ENCODE results near the gene ABL2. TPM values are rescaled to one million over a fixed set of nuclear protein-coding genes. Genes with fewer than 3 reads are reported as not detected.
A peak's percentile ranks its signal among the peaks of the same experiment; 100 is the strongest.
"Not testable (repeated sequence)": the region's sequence is repeated elsewhere in the genome, so short reads cannot be mapped to it uniquely, and the experiment has no call there.

The ABL2 gene
- total RNA-seq, 1 experiment from 2014 or later = 38.3 TPM

DNA sequence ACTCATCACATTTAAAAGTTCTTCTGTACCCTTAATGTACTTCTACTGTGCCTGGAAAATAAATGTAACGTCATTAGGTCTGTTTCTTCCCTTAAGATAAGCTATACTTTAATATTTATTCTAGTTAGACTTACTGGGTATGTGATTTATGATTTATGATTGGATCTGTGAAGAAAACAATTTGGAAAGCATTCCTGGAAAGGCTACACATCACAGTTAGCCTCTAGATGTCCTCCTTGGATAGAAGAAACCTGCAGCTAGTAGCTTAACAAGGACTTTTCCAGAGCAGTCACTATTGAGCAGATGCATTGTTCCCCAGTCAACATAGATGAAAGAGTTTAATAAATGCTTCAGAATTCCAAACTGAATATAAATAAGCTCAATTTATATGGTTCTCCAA lies 22.2 kb upstream of the ABL2 start:
- H3K9me3 ChIP-seq (ENCODE audit: control insufficient read depth, insufficient read depth, low read depth, low read length) = no peaks in the 10 kb centered on the region
- no TSS peak for BruUV-seq (replicated peaks)
- no peaks in the 10 kb centered on the region for H3K27me3 ChIP-seq (ENCODE audit: control insufficient read depth, insufficient read depth, low read length)
- ChIA-PET POLR2A (interaction anchor here (0.9 kb wide), 1 partner anchor 171 kb away, joined by 11 read pairs; no protein-coding TSS in a partner anchor), CTCF (interaction anchor here (0.9 to 1.1 kb wide), 3 partner anchors 42 to 563 kb away, joined by 3 read pairs; partner anchors contain the start of gene SOAT1)
- in situ Hi-C loops (cut with HindIII; ENCODE audit: low pct_unique_long_range_greater_than_20kb, low sequenced_read_pairs) = no loop called here
- H3K4me3 ChIP-seq (ENCODE audit: low read depth in 2 of 2, low read length in 2 of 2) = no peak overlapping the region
- no peaks in the 10 kb centered on the region for H3K36me3 ChIP-seq (ENCODE audit: control insufficient read depth, insufficient read depth, low read length)
- no peak overlapping the region for H3K27ac ChIP-seq (ENCODE audit: low read length)
- intact Hi-C loops (cut with micrococcal nuclease; ENCODE audit: unreplicated experiment) = loop anchor here (1.0 to 10.0 kb wide), 3 partner anchors 41 to 343 kb away; partner anchors contain the start of gene TDRD5
- ATAC-seq (peak; percentile 85; the same call in 1 of the 2 replicates), DNase-seq (ENCODE audit: low read depth, low spot score) (peak; percentile 38)
- no peaks in the 10 kb centered on the region for H3K4me1 ChIP-seq (ENCODE audit: control insufficient read depth, insufficient read depth, low read length)
- TF ChIP-seq CTCF (IDR thresholded peaks at IDR 0.05) (no peak; the same call in 1 of the 2 replicates), SIN3A (IDR thresholded peaks at IDR 0.05; ENCODE audit: borderline replicate concordance, insufficient read depth, low read depth, low read length) (no peak), POLR2AphosphoS5 (IDR thresholded peaks at IDR 0.05; ENCODE audit: low read depth, low read length) (no peak), REST (IDR thresholded peaks at IDR 0.05; ENCODE audit: insufficient read depth in 1 of 2, low read depth in 2 of 2, low read length in 1 of 2) (no peak), TCF7L2 (IDR thresholded peaks at IDR 0.05; ENCODE audit: low read depth, low read length) (no peak)

- in situ Hi-C loops (cut with HindIII; ENCODE audit: low pct_unique_long_range_greater_than_20kb, low sequenced_read_pairs) = no loop called here
- no peak overlapping the region for H3K27ac ChIP-seq (ENCODE audit: low read length)
- intact Hi-C loops (cut with micrococcal nuclease; ENCODE audit: unreplicated experiment) = no loop called here
- CTCF ChIA-PET = interaction anchor here (0.7 kb wide), 2 partner anchors 122 to 562 kb away, joined by 6 to 9 read pairs; no protein-coding TSS in a partner anchor
- H3K27me3 ChIP-seq (ENCODE audit: control insufficient read depth, insufficient read depth, low read length) = no peaks in the 10 kb centered on the region
- TF ChIP-seq POLR2AphosphoS5 (IDR thresholded peaks at IDR 0.05; ENCODE audit: low read depth, low read length) (no peak), CTCF (IDR thresholded peaks at IDR 0.05) (no peak), REST (IDR thresholded peaks at IDR 0.05; ENCODE audit: insufficient read depth in 1 of 2, low read depth in 2 of 2, low read length in 1 of 2) (no peak), SIN3A (IDR thresholded peaks at IDR 0.05; ENCODE audit: borderline replicate concordance, insufficient read depth, low read depth, low read length) (no peak), TCF7L2 (IDR thresholded peaks at IDR 0.05; ENCODE audit: low read depth, low read length) (no peak)
- H3K9me3 ChIP-seq (ENCODE audit: control insufficient read depth, insufficient read depth, low read depth, low read length) = no peaks in the 10 kb centered on the region
- POLR2A ChIA-PET = no interaction called here
- no peak overlapping the region for H3K4me3 ChIP-seq (ENCODE audit: low read depth in 2 of 2, low read length in 2 of 2)
- H3K36me3 ChIP-seq (ENCODE audit: control insufficient read depth, insufficient read depth, low read length) = no peaks in the 10 kb centered on the region
- H3K4me1 ChIP-seq (ENCODE audit: control insufficient read depth, insufficient read depth, low read length) = no peaks in the 10 kb centered on the region
- ATAC-seq (no peak), DNase-seq (ENCODE audit: low read depth, low spot score) (no peak)
- no TSS peak for BruUV-seq (replicated peaks)
Measured at GRCh38 chr1:179247923-179248322, 18.4 kb upstream of the ABL2 start.

GRCh38 chr1:179245426-179245825 lies 15.9 kb upstream of the ABL2 start:
- H3K4me1 ChIP-seq (ENCODE audit: control insufficient read depth, insufficient read depth, low read length); H3K36me3 ChIP-seq (ENCODE audit: control insufficient read depth, insufficient read depth, low read length); H3K9me3 ChIP-seq (ENCODE audit: control insufficient read depth, insufficient read depth, low read depth, low read length); H3K27me3 ChIP-seq (ENCODE audit: control insufficient read depth, insufficient read depth, low read length); H3K27ac ChIP-seq (ENCODE audit: low read length); in situ Hi-C loops (cut with HindIII; ENCODE audit: low pct_unique_long_range_greater_than_20kb, low sequenced_read_pairs); ATAC-seq; BruUV-seq (replicated peaks); POLR2A ChIA-PET; CTCF ChIA-PET; DNase-seq (ENCODE audit: low read depth, low spot score); H3K4me3 ChIP-seq (ENCODE audit: low read depth in 2 of 2, low read length in 2 of 2); intact Hi-C loops (cut with micrococcal nuclease; ENCODE audit: unreplicated experiment): not testable (repeated sequence)

Data from Panc1 (cell line).